Panc1 (cell line): Measurements from ENCODE around the gene UBR3.

Source experiments
- CTCF ChIP-seq: fragments of 450-650 bp; IDR thresholded peaks from 2 replicates; pipeline ENCODE4 v1.5.1; 2017; ENCODE audit warnings: mild to moderate bottlenecking
- REST ChIP-seq, 2 experiments: IDR thresholded peaks; 2 replicates each; pipeline ENCODE4 v1.6.1; 2011 to 2012; ENCODE audit warnings: low read depth in 2 of 2, control low read depth in 1 of 2, low read length in 1 of 2, mild to moderate bottlenecking in 1 of 2, moderate library complexity in 1 of 2; ENCODE audit not compliant: insufficient read depth in 1 of 2

DNA sequence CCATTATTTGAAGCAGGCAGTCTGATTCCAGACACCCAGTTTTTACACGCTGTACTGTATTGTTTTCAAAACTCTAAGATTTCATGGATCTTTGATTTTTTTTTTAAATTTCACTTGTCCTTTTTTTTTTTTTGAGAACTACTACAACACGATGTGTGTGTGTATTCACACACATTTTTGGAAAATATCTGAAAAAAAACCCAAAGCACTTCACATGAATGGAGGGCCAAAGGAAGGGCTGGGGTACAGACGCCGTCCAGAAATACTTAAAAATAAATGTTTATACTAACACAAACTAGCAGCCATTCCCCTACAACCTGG is 28.9 kb upstream of the UBR3 start:
- TF ChIP-seq CTCF (no peak), REST (IDR thresholded peaks at IDR 0.05; ENCODE audit: insufficient read depth in 1 of 2, low read depth in 2 of 2, low read length in 1 of 2) (no peak)
